Measurements from ENCODE around the gene ANKRD40CL. TPM values are rescaled to one million over a fixed set of nuclear protein-coding genes. Genes with fewer than 3 reads are reported as not detected.

Gene ANKRD40CL
- total RNA-seq, 1 experiment from 2014 or later = not detected

- DNase-seq (ENCODE audit: low read depth, low spot score) = no peak
- H3K4me1 ChIP-seq (ENCODE audit: control insufficient read depth, insufficient read depth, low read length) = no peaks in the 10 kb centered on the region
- CTCF ChIA-PET = no interaction called here
- no TSS peak for BruUV-seq (replicated peaks)
- intact Hi-C loops (cut with micrococcal nuclease; ENCODE audit: unreplicated experiment) = no loop called here
- 0 out of 2 replicates have a peak, but pooled peaks have one; percentile 43 for ATAC-seq
- H3K9me3 ChIP-seq (ENCODE audit: control insufficient read depth, insufficient read depth, low read depth, low read length) = no peaks in the 10 kb centered on the region
- no peak overlapping the region for H3K4me3 ChIP-seq (ENCODE audit: low read depth in 2 of 2, low read length in 2 of 2)
- no peak for TF ChIP-seq CTCF (IDR thresholded peaks at IDR 0.05)
- TF ChIP-seq POLR2AphosphoS5 (IDR thresholded peaks at IDR 0.05; ENCODE audit: low read depth, low read length) = no peak
- TF ChIP-seq SIN3A (IDR thresholded peaks at IDR 0.05; ENCODE audit: borderline replicate concordance, insufficient read depth, low read depth, low read length) = no peak
- no peak for TF ChIP-seq REST (IDR thresholded peaks at IDR 0.05; ENCODE audit: insufficient read depth in 1 of 2, low read depth in 2 of 2, low read length in 1 of 2)
- no peak for TF ChIP-seq TCF7L2 (IDR thresholded peaks at IDR 0.05; ENCODE audit: low read depth, low read length)
- no peaks in the 10 kb centered on the region for H3K36me3 ChIP-seq (ENCODE audit: control insufficient read depth, insufficient read depth, low read length)
- in situ Hi-C loops (cut with HindIII; ENCODE audit: low pct_unique_long_range_greater_than_20kb, low sequenced_read_pairs) = no loop called here
- no peak overlapping the region for H3K27ac ChIP-seq (ENCODE audit: low read length)
- no peaks in the 10 kb centered on the region for H3K27me3 ChIP-seq (ENCODE audit: control insufficient read depth, insufficient read depth, low read length)
- POLR2A ChIA-PET = no interaction called here
These were observed 288 bp downstream of the ANKRD40CL start for GRCh38 chr17:50767030-50767429.

GRCh38 chr17:50766222-50767023 lies 895 bp downstream of the ANKRD40CL start:
- ChIA-PET POLR2A (no interaction called here), CTCF (no interaction called here)
- Histone ChIP-seq H3K4me3 (ENCODE audit: low read depth in 2 of 2, low read length in 2 of 2) (no peak overlapping the region), H3K27ac (ENCODE audit: low read length) (no peak overlapping the region), H3K4me1 (ENCODE audit: control insufficient read depth, insufficient read depth, low read length) (no peaks in the 10 kb centered on the region), H3K36me3 (ENCODE audit: control insufficient read depth, insufficient read depth, low read length) (no peaks in the 10 kb centered on the region), H3K27me3 (ENCODE audit: control insufficient read depth, insufficient read depth, low read length) (no peaks in the 10 kb centered on the region), H3K9me3 (ENCODE audit: control insufficient read depth, insufficient read depth, low read depth, low read length) (no peaks in the 10 kb centered on the region)
- no peak for ATAC-seq
- DNase-seq (ENCODE audit: low read depth, low spot score) = no peak
- intact Hi-C loops (cut with micrococcal nuclease; ENCODE audit: unreplicated experiment) = no loop called here
- no peak for TF ChIP-seq REST (IDR thresholded peaks at IDR 0.05; ENCODE audit: insufficient read depth in 1 of 2, low read depth in 2 of 2, low read length in 1 of 2)
- TF ChIP-seq CTCF (IDR thresholded peaks at IDR 0.05) = no peak
- no peak for TF ChIP-seq SIN3A (IDR thresholded peaks at IDR 0.05; ENCODE audit: borderline replicate concordance, insufficient read depth, low read depth, low read length)
- no peak for TF ChIP-seq TCF7L2 (IDR thresholded peaks at IDR 0.05; ENCODE audit: low read depth, low read length)
- TF ChIP-seq POLR2AphosphoS5 (IDR thresholded peaks at IDR 0.05; ENCODE audit: low read depth, low read length) = no peak
- in situ Hi-C loops (cut with HindIII; ENCODE audit: low pct_unique_long_range_greater_than_20kb, low sequenced_read_pairs) = no loop called here
- no TSS peak for BruUV-seq (replicated peaks)

Data from Panc1 (cell line).